Sciatic nerve (tissue), 2 donors: Measurements from ENCODE around the gene TMEM183A. TPM values are rescaled to one million over a fixed set of nuclear protein-coding genes. Genes with fewer than 3 reads are reported as not detected.

Experiments used
- ATAC-seq: fragments of 200-7000 bp; cut with Tn5 transposase; one replicate; pipeline ENCODE4 v1.9.1; 2020; ENCODE audit warnings: mild to moderate bottlenecking, moderate library complexity
- DNase-seq: peaks from one replicate; pipeline ENCODE4 v3.0.0-alpha.2; 2020; ENCODE audit warnings: low spot score
- intact Hi-C: fragments of 100-400 bp; cut with DNase I; formaldehyde crosslinking; loops from one replicate; pipeline ENCODE4 v1.14.2; 2022
- total RNA-seq: library from RNA; stranded (reverse); fragmentation: NEBNext Ultra II Directional; extraction: Animal tissue kit (Norgen Biotek cat#: 25700); gene quantifications from one replicate; pipeline ENCODE4 v1.2.1, GENCODE V29; 2021
- donor health status: DM: no; HTN: no; CAD: no.
- donor health status: DM: no; HTN: no; CAD: no.

TMEM183A gene
- total RNA-seq, 1 donor from 2014 or later = 40.3 TPM

- DNase-seq (peak; percentile 13), ATAC-seq (no peak)
- intact Hi-C loops = loop anchor here (1.0 to 10.0 kb wide), 2 partner anchors 175 to 384 kb away; no protein-coding TSS in a partner anchor
Observed at GRCh38 chr1:203040513-203041275, 33.5 kb downstream of the TMEM183A start.

DNA sequence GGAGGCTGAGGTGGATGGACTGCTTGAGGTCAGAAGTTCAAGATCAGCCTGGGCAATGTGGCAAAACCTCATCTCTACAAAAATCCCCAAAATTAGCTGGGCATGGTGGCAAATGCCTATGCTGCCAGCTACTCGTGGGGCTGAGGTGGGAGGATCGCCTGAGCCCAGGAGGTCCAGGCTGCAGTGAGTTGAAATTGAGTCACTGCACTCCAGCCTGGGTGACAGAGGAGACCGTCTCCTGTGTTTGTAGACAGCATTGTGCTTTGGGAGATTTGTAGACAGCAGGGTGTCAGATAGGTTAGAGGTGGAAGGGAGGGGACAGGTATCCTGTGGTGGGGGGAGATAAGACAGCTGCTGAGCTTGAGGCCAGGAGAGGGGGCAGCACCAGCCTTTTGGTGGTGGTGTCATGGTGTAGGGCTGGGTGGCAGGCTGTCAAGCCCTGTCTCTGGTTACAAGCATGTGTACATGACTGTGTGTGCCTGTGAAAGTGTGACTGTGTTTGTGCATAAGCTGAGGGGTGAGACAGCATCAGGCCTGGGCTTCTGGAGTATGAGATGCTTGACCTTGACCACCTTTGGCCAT, 34.3 kb downstream of the TMEM183A start:
- DNase-seq (peak; percentile 13), ATAC-seq (no peak)
- intact Hi-C loops = loop anchor here (10.0 kb wide), 1 partner anchor 383 kb away; no protein-coding TSS in a partner anchor

DNA sequence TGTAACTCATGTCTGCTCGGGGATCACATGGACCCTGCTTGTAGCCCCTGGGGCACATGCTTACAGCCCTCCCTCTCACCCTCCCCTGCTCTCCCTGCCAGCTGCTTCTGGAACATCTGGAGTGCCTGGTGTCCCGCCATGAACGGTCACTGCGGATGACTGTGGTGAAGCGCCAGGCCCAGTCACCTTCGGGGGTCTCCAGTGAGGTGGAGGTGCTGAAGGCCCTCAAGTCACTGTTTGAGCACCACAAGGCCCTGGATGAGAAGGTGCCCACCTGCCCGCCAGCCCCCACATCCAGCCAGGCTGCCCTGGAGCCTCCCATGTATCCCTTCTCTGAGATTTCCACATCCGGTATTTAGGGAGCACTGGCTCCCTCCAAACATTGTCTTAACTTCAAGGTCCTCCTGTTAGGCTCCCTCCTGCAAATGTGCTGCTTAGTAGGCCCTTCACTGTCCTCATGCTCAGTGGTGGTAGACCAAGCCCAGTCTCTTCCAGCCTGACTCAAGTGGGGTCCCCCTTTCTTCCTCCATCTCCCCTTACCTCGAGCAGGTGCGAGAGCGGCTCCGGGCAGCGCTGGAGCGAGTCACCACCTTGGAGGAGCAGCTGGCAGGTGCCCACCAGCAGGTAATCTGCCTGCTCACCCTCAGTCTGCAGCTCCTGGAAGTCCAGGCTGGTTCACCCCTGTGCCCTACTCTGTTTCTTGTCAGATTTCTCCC, 36.8 kb downstream of the TMEM183A start:
- DNase-seq = peak; percentile 42
- ATAC-seq = no peak
- intact Hi-C loops = loop anchor here (10.0 kb wide), 1 partner anchor 381 kb away; no protein-coding TSS in a partner anchor

DNA sequence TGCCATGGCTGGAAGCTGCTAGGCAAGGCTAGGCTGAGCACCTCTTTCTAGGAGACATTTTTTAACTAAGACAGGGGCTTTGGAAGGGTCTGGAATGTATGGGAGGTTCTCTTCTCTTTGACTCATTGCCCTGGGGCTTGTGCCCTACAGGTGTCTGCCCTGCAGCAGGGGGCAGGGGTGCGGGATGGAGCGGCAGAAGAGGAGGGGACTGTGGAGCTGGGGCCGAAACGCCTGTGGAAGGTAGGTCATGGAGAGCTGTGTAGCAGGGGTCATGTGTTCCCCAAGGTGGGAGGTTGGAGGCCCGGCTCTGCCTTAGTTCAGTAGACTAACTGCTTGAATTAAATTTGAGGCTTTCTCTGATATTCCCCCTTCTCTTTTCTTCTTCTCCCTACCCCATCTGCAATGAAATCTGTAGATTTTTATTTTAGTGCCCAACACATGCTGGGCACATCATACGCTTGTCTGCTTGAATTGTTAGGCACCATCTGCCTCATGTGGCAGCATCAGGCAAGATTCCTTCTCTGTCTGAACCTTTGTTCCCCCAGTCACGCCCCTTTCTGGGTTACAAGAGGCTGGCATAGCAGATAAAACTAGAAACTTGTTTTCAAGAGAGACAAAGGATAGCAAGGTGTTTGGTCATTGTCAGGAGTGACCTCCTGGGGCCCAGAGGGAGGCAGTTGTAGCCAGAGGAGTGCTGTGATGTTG, 37.5 kb downstream of the TMEM183A start:
- intact Hi-C loops = loop anchor here (10.0 kb wide), 1 partner anchor 380 kb away; no protein-coding TSS in a partner anchor
- no peak for DNase-seq

GRCh38 chr1:203045336-203045735, 38.2 kb downstream of the TMEM183A start:
- no peak for ATAC-seq
- DNase-seq = no peak
- intact Hi-C loops = loop anchor here (10.0 kb wide), 1 partner anchor 379 kb away; no protein-coding TSS in a partner anchor

More for the DNA sequence above, 37.5 kb downstream of the TMEM183A start:
- ATAC-seq = no peak

- DNase-seq (no peak), ATAC-seq (no peak)
- intact Hi-C loops = loop anchor here (10.0 kb wide), 1 partner anchor 379 kb away; no protein-coding TSS in a partner anchor
Observed at GRCh38 chr1:203045821-203046594, 38.8 kb downstream of the TMEM183A start.

- intact Hi-C loops = loop anchor here (10.0 kb wide), 1 partner anchor 378 kb away; no protein-coding TSS in a partner anchor
- DNase-seq (no peak), ATAC-seq (peak; percentile 23)
Observed at GRCh38 chr1:203046984-203047630, 39.9 kb downstream of the TMEM183A start.

DNA sequence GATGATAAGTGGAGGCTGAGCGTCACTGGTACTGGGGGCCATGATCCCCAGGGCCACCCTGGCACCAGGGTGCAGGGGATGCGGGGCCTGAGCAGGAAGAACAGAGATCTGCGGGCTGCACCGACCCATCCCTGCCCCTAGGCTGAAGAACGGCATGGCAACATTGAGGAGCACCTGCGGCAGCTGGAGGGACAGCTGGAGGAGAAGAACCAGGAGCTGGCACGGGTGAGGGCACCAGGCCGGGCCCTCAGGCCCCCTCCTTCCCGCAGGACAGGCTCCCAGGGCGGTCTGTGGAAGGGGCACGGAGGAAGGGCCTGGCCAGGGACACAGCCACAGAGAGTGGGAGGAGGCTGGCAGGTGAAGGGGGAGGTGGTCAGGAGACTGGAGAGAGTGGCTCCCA, 40.9 kb downstream of the TMEM183A start:
- no peak for DNase-seq
- no peak for ATAC-seq
- intact Hi-C loops = loop anchor here (10.0 kb wide), 1 partner anchor 377 kb away; no protein-coding TSS in a partner anchor

DNA sequence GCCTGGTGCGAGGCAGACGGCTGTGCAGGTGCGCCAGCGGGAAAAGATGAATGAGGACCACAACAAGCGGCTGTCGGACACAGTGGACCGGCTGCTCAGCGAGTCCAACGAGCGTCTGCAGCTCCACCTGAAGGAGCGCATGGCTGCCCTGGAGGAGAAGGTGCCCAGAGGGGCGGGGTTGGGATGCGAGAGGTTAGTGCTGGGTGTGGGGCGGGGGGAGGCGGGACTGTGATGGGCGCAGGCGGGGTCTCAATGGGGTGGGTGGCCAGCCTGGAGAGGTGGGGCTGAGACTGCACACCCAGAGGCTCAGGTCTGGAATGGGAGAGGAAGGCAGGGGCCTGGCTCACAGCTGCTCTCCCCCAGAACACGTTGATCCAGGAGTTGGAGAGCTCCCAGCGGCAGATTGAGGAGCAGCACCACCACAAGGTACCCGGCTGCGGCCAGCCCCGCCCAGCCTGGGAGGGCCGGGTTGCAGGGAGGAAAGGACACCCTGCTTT, 41.4 kb downstream of the TMEM183A start:
- ATAC-seq (no peak), DNase-seq (no peak)
- intact Hi-C loops = loop anchor here (10.0 kb wide), 1 partner anchor 376 kb away; no protein-coding TSS in a partner anchor

- no peak for ATAC-seq
- no peak for DNase-seq
- intact Hi-C loops = loop anchor here (10.0 kb wide), 1 partner anchor 376 kb away; no protein-coding TSS in a partner anchor
Observed at GRCh38 chr1:203049077-203049476, 41.9 kb downstream of the TMEM183A start.

DNA sequence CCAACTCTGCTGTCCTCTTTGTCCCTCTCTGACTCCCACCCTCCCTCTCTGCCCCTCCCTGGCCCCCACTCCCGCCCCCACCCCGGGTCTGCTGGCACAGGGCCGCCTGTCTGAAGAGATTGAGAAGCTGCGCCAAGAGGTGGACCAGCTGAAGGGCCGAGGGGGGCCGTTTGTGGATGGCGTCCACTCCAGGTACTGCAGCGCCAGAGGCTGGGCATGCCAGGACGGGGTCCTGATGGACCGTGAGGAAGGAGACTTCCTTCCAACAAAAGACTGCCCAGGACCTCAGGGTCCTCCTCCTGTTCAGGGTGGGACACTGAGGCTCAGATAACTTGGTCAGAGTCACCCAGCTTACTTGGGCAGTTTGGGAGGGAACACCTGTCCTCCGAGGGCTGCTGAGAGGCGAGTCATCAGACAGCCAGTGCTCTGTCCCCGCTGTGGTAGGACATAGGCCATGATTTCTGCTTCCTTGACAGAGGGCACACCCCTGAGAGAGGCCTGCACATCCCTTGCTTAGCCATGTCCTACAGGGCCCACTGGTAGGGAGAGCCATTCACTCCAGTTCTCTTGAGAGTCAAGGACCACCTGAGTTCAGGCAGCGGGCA, 42.5 kb downstream of the TMEM183A start:
- DNase-seq (no peak), ATAC-seq (no peak)
- intact Hi-C loops = loop anchor here (10.0 kb wide), 1 partner anchor 375 kb away; no protein-coding TSS in a partner anchor

GRCh38 chr1:203050826-203051225, 43.7 kb downstream of the TMEM183A start:
- DNase-seq (no peak), ATAC-seq (no peak)

DNA sequence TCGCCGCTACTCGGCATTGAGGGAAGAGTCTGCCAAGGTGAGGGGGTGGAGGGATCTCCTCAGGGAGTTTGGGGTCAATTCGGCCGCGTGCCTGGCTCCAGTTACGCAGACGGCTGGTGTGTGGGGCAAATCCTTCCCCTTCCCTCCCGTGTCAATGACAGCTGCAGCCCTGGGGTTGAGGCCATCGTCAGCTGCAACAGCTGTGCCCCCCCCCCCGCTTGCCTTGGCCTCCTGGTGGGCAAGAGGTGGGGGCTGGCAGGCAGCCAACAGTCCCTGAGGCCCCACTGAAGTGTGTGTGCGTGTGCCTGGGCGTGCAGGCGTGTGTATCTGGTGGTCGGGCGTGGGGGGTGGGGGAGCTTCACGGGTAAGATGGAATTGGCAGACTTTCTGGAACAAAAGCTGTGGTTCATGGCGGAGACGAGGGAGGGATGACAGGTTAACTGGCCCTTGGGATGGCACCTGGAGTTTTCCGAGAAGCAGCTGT, 44.7 kb downstream of the TMEM183A start:
- DNase-seq = no peak

More at GRCh38 chr1:203050826-203051225, 43.7 kb downstream of the TMEM183A start:
- intact Hi-C loops = no loop called here

GRCh38 chr1:203052601-203053000, 45.4 kb downstream of the TMEM183A start:
- intact Hi-C loops = no loop called here
- DNase-seq (no peak), ATAC-seq (no peak)

More for the DNA sequence above, 44.7 kb downstream of the TMEM183A start:
- intact Hi-C loops = no loop called here
- ATAC-seq = peak; percentile 74

GRCh38 chr1:203054184-203054583, 47.0 kb downstream of the TMEM183A start:
- no peak for ATAC-seq
- intact Hi-C loops = no loop called here

GRCh38 chr1:203054642-203055041, 47.5 kb downstream of the TMEM183A start:
- no peak for ATAC-seq
- intact Hi-C loops = no loop called here

More at GRCh38 chr1:203054184-203054583, 47.0 kb downstream of the TMEM183A start:
- DNase-seq = no peak

More at GRCh38 chr1:203054642-203055041, 47.5 kb downstream of the TMEM183A start:
- DNase-seq = no peak
